ENCODE results near the gene BRCA1. TPM values are rescaled to one million over a fixed set of nuclear protein-coding genes. Genes with fewer than 3 reads are reported as not detected.

Gene BRCA1
- total RNA-seq, 2 experiments from 2014 or later: 1.2 to 1.3 TPM

DNA sequence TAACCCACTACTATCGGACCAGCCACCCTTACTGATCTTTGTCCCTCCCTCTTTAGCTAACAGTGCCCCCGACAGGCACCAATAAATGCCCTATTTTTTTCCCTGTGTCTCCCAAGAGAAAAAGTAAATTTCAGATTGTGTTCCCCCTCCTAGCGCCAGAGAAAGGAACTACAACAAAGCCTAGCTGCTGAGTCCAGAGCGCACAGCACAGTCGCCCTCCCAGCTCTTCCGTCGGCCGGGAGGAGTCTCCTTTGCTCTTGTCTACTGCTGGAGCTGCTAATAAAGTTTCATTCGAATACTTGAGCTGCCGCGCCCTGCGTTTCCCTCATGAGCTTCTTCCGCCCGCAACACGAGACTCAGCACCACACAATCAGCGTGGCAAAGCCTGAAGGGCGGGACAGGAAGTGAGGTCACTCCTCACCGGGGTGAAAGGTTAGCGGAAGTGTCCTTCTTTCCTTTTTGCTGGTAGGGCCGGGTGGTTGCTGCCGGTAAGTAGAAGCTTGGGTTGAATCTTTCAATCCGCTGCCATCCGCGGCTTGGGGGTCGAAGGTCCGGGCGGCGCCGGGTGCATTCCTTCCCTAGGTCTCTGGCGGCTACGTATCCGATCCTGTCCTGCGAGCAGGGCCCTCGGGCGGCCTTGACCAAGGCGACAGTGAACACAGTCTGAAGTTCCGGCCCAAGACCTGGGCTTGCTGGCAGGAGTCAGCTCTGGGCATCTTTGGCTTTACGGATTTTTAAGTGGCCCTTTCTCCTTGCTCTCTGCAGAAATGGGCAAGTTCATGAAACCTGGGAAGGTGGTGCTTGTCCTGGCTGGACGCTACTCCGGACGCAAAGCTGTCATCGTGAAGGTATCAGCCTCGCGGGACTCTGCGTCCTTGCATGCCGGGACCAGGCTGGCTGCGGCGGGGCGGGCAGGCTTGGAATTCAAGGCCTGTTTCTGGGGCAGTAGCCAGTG, 126.9 kb downstream of the BRCA1 start, which contains the start of gene RPL27:
Gene RPL27 (plus strand): TSS at position 436 of the 955 bp plus-strand sequence. CDS start 332 bp downstream, at position 768.
- CTCF ChIA-PET: interaction anchor here (0.5 to 2.3 kb wide), 23 partner anchors 8 to 486 kb away, joined by 3 to 20 read pairs (median 4); partner anchors contain the start of genes AARSD1, BECN1, BRCA1 and DHX8
- Histone ChIP-seq H3K4me1 (ENCODE audit: insufficient read depth, low read length) (peaks cover 28% of the 10 kb centered on the region), H3K9me3 (ENCODE audit: control insufficient read depth in 1 of 2, insufficient read depth in 1 of 2, low read length in 2 of 2) (no peaks in the 10 kb centered on the region), H3K36me3 (ENCODE audit: insufficient read depth, low read length) (peaks cover 43% of the 10 kb centered on the region), H3K27me3 (ENCODE audit: control insufficient read depth in 1 of 2, insufficient read depth in 2 of 2, low read length in 2 of 2) (no peaks in the 10 kb centered on the region), H3K27ac (ENCODE audit: low read depth in 1 of 2, low read length in 2 of 2) (peak within 1 kb of the TSS; percentile 73 to 98), H3K4me3 (ENCODE audit: low read length) (peak within 1 kb of the TSS; percentile 91)
- peaks cover 55% of the 10 kb centered on the region for H3K36me3 Mint-ChIP-seq (ENCODE audit: low read depth)
- peak within 1 kb of the TSS; percentile 96 for H3K4me3 Mint-ChIP-seq
- H3K4me1 Mint-ChIP-seq (ENCODE audit: low read depth): peaks cover 25% of the 10 kb centered on the region
- intact Hi-C loops (cut with DNase I, micrococcal nuclease): loop anchor here (1.0 to 10.0 kb wide), 11 partner anchors 18 to 1017 kb away; partner anchors contain the start of genes BRCA1 (in 2 of the 2), PSME3 (in 2 of the 2), PTGES3L (in 2 of the 2) and RUNDC1 (in 2 of the 2)
- ATAC-seq (ENCODE audit: poor library complexity): peak; percentile 95
- TF ChIP-seq, protein P1, sequence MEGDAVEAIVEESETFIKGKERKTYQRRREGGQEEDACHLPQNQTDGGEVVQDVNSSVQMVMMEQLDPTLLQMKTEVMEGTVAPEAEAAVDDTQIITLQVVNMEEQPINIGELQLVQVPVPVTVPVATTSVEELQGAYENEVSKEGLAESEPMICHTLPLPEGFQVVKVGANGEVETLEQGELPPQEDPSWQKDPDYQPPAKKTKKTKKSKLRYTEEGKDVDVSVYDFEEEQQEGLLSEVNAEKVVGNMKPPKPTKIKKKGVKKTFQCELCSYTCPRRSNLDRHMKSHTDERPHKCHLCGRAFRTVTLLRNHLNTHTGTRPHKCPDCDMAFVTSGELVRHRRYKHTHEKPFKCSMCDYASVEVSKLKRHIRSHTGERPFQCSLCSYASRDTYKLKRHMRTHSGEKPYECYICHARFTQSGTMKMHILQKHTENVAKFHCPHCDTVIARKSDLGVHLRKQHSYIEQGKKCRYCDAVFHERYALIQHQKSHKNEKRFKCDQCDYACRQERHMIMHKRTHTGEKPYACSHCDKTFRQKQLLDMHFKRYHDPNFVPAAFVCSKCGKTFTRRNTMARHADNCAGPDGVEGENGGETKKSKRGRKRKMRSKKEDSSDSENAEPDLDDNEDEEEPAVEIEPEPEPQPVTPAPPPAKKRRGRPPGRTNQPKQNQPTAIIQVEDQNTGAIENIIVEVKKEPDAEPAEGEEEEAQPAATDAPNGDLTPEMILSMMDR (IDR thresholded peaks at IDR 0.05): peak; percentile 85
- H3K9me3 Mint-ChIP-seq: no peaks in the 10 kb centered on the region
- H3K27me3 Mint-ChIP-seq: no peaks in the 10 kb centered on the region
- peak within 1 kb of the TSS; percentile 95 for H3K27ac Mint-ChIP-seq
- POLR2A ChIA-PET: interaction anchor here (0.6 to 3.2 kb wide), 39 partner anchors 9 to 1329 kb away, joined by 3 to 58 read pairs (median 5); partner anchors contain the start of genes AARSD1, AOC2, ARL4D and BECN1
- peak; percentile 95 to 100 (median 98) for DNase-seq

DNA sequence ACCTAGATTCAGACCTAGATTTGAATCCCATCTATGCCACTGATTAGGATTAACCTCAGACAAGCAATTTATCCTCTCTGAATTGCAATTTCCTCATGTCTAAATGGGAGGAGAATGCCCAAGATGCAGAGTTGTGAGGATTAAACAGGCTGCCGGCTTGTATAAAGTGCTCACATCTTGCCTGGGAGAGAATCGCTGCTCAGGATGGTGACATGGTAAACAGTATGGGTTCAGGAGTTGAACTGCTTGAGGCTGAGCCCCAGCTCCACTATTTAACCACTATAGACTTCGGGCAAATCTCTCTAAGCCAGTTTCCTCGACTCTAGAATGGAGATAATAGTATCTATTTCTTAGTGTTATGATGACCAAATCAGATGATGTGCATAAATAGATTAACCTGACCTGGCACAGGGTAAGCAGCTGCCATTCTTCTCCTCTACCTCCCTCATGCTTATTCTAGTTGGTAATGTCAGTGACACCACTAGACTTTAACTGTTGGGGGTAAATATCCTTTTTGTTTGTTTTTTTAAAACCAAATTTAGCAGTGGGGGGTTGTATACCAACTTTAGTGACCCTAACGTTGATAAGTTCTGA, 127.7 kb downstream of the BRCA1 start:
- Histone ChIP-seq H3K9me3 (ENCODE audit: control insufficient read depth in 1 of 2, insufficient read depth in 1 of 2, low read length in 2 of 2) (no peaks in the 10 kb centered on the region), H3K4me3 (ENCODE audit: low read length) (peak overlapping the region; percentile 6), H3K4me1 (ENCODE audit: insufficient read depth, low read length) (peaks cover 28% of the 10 kb centered on the region), H3K36me3 (ENCODE audit: insufficient read depth, low read length) (peaks cover 43% of the 10 kb centered on the region), H3K27ac (ENCODE audit: low read depth in 1 of 2, low read length in 2 of 2) (peak overlapping the region in 1 of 2 donors; percentile 53), H3K27me3 (ENCODE audit: control insufficient read depth in 1 of 2, insufficient read depth in 2 of 2, low read length in 2 of 2) (no peaks in the 10 kb centered on the region)
- H3K36me3 Mint-ChIP-seq (ENCODE audit: low read depth): peaks cover 55% of the 10 kb centered on the region
- no peaks in the 10 kb centered on the region for H3K9me3 Mint-ChIP-seq
- no peak for ATAC-seq (ENCODE audit: poor library complexity)
- CTCF ChIA-PET: interaction anchor here (0.6 to 2.3 kb wide), 21 partner anchors 9 to 487 kb away, joined by 3 to 20 read pairs (median 6); partner anchors contain the start of genes AARSD1, BECN1, BRCA1 and DHX8
- peak overlapping the region; percentile 95 for H3K27ac Mint-ChIP-seq
- TF ChIP-seq, protein P1 (IDR thresholded peaks at IDR 0.05): no peak
- POLR2A ChIA-PET: interaction anchor here (0.6 to 3.2 kb wide), 36 partner anchors 9 to 1330 kb away, joined by 3 to 58 read pairs (median 8); partner anchors contain the start of genes AARSD1, AOC2, ARL4D and BECN1
- H3K4me3 Mint-ChIP-seq: peak overlapping the region; percentile 96
- peaks cover 25% of the 10 kb centered on the region for H3K4me1 Mint-ChIP-seq (ENCODE audit: low read depth)
- intact Hi-C loops (cut with DNase I, micrococcal nuclease): loop anchor here (2.0 to 10.0 kb wide), 4 partner anchors 33 to 1017 kb away; partner anchors contain the start of genes AARSD1 (in 1 of the 2), DHX8 (in 1 of the 2), PSME3 (in 1 of the 2) and TMEM101 (in 1 of the 2)
- H3K27me3 Mint-ChIP-seq: no peaks in the 10 kb centered on the region
- DNase-seq: peak in 1 of 14 experiments; percentile 20

Other genes with a start within 250 kb of the BRCA1 start
- gene G6PC1, start 224.6 kb downstream of the BRCA1 start, total RNA-seq: not detected
- gene AARSD1, start 160.9 kb downstream of the BRCA1 start, total RNA-seq: 10 to 100 TPM; 60.4 to 70.8 TPM
- under 1 TPM in 1 of 2 experiments, not detected in 1; 0.20 TPM for gene PTGES3L, start 145.3 kb downstream of the BRCA1 start, total RNA-seq
- 10 to 100 TPM; 11.6 to 11.7 TPM for gene RUNDC1, start 144.8 kb downstream of the BRCA1 start, total RNA-seq
- gene RPL27, start 126.9 kb downstream of the BRCA1 start, total RNA-seq: 1,000 to 10,000 TPM; 1,923 to 1,951 TPM
- gene IFI35, start 118.6 kb downstream of the BRCA1 start, total RNA-seq: 10 to 100 TPM; 23.0 to 24.7 TPM
- gene VAT1, start 103.0 kb downstream of the BRCA1 start, total RNA-seq: 10 to 100 TPM; 27.5 to 27.6 TPM
- under 1 TPM; 0.27 to 0.28 TPM for gene RND2, start 100.1 kb downstream of the BRCA1 start, total RNA-seq
- gene NBR1, start 45.9 kb upstream of the BRCA1 start, total RNA-seq: 10 to 100 TPM; 23.7 TPM
- gene TMEM106A, start 86.5 kb upstream of the BRCA1 start, total RNA-seq: 1 to 10 TPM; 6.3 to 6.4 TPM
- gene CCDC200, start 103.3 kb upstream of the BRCA1 start, total RNA-seq: 1 to 10 TPM in 1 of 2 experiments, under 1 TPM in 1; 0.47 to 1.0 TPM
- 1,000 to 10,000 TPM; 5,534 to 5,951 TPM for gene RNU2-1, start 108.6 kb upstream of the BRCA1 start, total RNA-seq

Measured in CD4-positive, alpha-beta T cell (primary cell).